ENCODE results near the gene CLASP2. TPM values are rescaled to one million over a fixed set of nuclear protein-coding genes. Genes with fewer than 3 reads are reported as not detected.

The CLASP2 gene
- total RNA-seq, 2 experiments from 2014 or later, result 63.4 to 73.1 TPM

GRCh38 chr3:33557279-33557678, 160.8 kb downstream of the CLASP2 start:
- Mint-ChIP-seq H3K27ac (no peak overlapping the region), H3K4me3 (no peak overlapping the region), H3K27me3 (no peaks in the 10 kb centered on the region), H3K4me1 (ENCODE audit: low read depth) (no peaks in the 10 kb centered on the region), H3K9me3 (no peaks in the 10 kb centered on the region), H3K36me3 (ENCODE audit: low read depth) (peaks cover 69% of the 10 kb centered on the region)
- no peak for TF ChIP-seq CTCF (IDR thresholded peaks at IDR 0.05)
- ChIA-PET POLR2A (no interaction called here), CTCF (no interaction called here)
- Histone ChIP-seq H3K27me3 (ENCODE audit: control insufficient read depth in 1 of 2, insufficient read depth in 2 of 2, low read length in 2 of 2) (no peaks in the 10 kb centered on the region), H3K27ac (ENCODE audit: low read depth in 1 of 2, low read length in 2 of 2) (no peak overlapping the region), H3K4me1 (ENCODE audit: insufficient read depth, low read length) (no peaks in the 10 kb centered on the region), H3K9me3 (ENCODE audit: control insufficient read depth in 1 of 2, insufficient read depth in 1 of 2, low read length in 2 of 2) (no peaks in the 10 kb centered on the region), H3K36me3 (ENCODE audit: insufficient read depth, low read length) (peaks cover 31% of the 10 kb centered on the region), H3K4me3 (ENCODE audit: low read length) (no peak overlapping the region)
- intact Hi-C loops (cut with DNase I, micrococcal nuclease), result no loop called here
- DNase-seq, result no peak
- ATAC-seq (ENCODE audit: poor library complexity), result no peak

DNA sequence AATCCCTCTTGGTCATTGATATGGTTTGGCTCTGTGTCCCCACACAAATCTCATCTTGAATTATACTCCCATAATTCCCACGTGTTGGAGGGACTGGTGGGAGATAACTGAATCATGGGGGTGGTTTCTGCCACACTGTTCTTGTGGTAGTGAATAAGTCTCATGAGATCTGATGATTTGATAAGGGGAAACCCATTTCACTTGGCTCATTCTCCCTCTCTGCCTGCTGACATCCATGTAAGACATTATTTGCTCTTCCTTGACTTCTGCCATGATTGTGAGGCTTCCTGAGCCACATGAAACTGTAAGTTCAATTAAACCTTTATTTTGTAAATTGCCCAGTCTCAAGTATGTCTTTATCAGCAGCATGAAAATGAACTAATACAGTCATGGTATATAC, 171.0 kb downstream of the CLASP2 start:
- intact Hi-C loops (cut with DNase I, micrococcal nuclease), result no loop called here
- POLR2A ChIA-PET, result no interaction called here
- no peaks in the 10 kb centered on the region for H3K4me1 ChIP-seq (ENCODE audit: insufficient read depth, low read length)
- Mint-ChIP-seq H3K9me3 (peaks cover 5% of the 10 kb centered on the region), H3K4me3 (no peak overlapping the region), H3K27ac (no peak overlapping the region), H3K27me3 (no peaks in the 10 kb centered on the region), H3K4me1 (ENCODE audit: low read depth) (no peaks in the 10 kb centered on the region), H3K36me3 (ENCODE audit: low read depth) (peaks cover 36% of the 10 kb centered on the region)
- CTCF ChIA-PET, result no interaction called here
- ATAC-seq (ENCODE audit: poor library complexity) (no peak), DNase-seq (no peak)
- peaks cover 26% of the 10 kb centered on the region for H3K36me3 ChIP-seq (ENCODE audit: insufficient read depth, low read length)
- H3K27me3 ChIP-seq (ENCODE audit: control insufficient read depth in 1 of 2, insufficient read depth in 2 of 2, low read length in 2 of 2), result no peaks in the 10 kb centered on the region
- H3K27ac ChIP-seq (ENCODE audit: low read depth in 1 of 2, low read length in 2 of 2), result no peak overlapping the region
- no peak for TF ChIP-seq CTCF (IDR thresholded peaks at IDR 0.05)
- H3K4me3 ChIP-seq (ENCODE audit: low read length), result no peak overlapping the region
- no peaks in the 10 kb centered on the region for H3K9me3 ChIP-seq (ENCODE audit: control insufficient read depth in 1 of 2, insufficient read depth in 1 of 2, low read length in 2 of 2)

DNA sequence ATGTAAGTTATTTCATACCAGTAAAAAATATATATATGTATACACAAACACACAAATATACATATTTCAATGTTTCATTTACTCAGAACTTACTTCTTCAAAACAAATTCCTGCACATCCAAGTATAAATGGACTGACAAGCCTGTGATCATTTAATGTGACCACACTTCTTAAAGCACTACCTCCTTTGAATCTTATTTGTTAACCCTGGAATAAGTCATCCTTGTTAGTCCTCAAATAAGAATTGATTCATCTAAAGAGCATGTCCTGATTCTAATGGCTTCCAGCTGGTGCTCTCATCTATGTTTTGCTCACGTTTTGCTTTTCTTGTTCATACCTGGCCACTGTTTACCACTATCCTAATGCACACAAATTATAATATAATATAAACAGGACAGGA, 173.9 kb downstream of the CLASP2 start:
- no peaks in the 10 kb centered on the region for H3K27me3 Mint-ChIP-seq
- H3K4me1 Mint-ChIP-seq (ENCODE audit: low read depth), result no peaks in the 10 kb centered on the region
- no peak overlapping the region for H3K27ac Mint-ChIP-seq
- H3K27me3 ChIP-seq (ENCODE audit: control insufficient read depth in 1 of 2, insufficient read depth in 2 of 2, low read length in 2 of 2), result no peaks in the 10 kb centered on the region
- POLR2A ChIA-PET, result no interaction called here
- TF ChIP-seq CTCF (IDR thresholded peaks at IDR 0.05), result no peak
- peaks cover 18% of the 10 kb centered on the region for H3K36me3 ChIP-seq (ENCODE audit: insufficient read depth, low read length)
- H3K4me1 ChIP-seq (ENCODE audit: insufficient read depth, low read length), result no peaks in the 10 kb centered on the region
- H3K9me3 ChIP-seq (ENCODE audit: control insufficient read depth in 1 of 2, insufficient read depth in 1 of 2, low read length in 2 of 2), result no peaks in the 10 kb centered on the region
- intact Hi-C loops (cut with DNase I, micrococcal nuclease), result no loop called here
- H3K9me3 Mint-ChIP-seq, result peaks cover 3% of the 10 kb centered on the region
- no peak for DNase-seq
- CTCF ChIA-PET, result no interaction called here
- H3K4me3 ChIP-seq (ENCODE audit: low read length), result no peak overlapping the region
- no peak overlapping the region for H3K27ac ChIP-seq (ENCODE audit: low read depth in 1 of 2, low read length in 2 of 2)
- peaks cover 23% of the 10 kb centered on the region for H3K36me3 Mint-ChIP-seq (ENCODE audit: low read depth)
- ATAC-seq (ENCODE audit: poor library complexity), result no peak
- H3K4me3 Mint-ChIP-seq, result no peak overlapping the region

Measured in CD4-positive, alpha-beta T cell (primary cell).